AG20443 (cell line): Measurements from ENCODE around the gene FRYL.
"Not testable (repeated sequence)": the region's sequence is repeated elsewhere in the genome, so short reads cannot be mapped to it uniquely, and the experiment has no call there.

ENCODE experiments used
- DNase-seq: peaks from one replicate; pipeline ENCODE4 v3.0.0; 2012; ENCODE audit warnings: low spot score, mixed read lengths

The FRYL gene

DNA sequence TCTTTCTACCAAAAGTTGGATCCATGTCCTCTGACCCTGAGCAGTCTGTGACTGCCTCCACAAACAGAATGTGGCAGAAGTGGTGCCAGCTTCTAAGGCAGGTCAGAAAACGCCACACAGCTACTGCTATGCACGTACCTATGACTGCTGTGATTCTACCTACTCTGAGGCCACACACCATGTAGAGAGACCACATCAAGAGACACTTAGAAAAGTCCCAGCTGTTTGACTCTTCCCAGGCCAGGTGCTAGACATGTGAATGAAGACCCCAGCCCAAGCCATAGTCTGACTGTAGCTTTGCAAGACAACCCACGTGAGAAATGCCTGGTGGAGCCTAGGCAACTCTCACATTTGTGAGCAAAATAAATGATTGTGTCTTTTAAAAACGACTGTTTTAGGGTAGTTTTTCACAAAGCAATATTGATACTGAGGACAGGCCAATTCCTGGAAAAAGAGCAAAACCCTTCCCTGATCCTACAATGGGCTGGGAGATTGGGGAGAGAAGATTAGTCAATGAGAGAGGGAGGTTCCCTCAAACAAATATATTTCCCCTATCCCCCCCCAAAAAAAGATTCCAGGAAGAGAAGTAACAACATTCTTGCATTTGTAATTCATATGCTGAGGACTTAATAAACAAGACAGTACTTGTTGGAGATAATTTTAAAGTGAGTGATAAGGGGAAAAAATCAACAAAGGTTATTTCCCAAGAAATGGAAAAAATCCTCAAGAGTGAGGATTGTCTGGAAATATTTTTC is 33.3 kb downstream of the FRYL start:
- DNase-seq: no peak

DNA sequence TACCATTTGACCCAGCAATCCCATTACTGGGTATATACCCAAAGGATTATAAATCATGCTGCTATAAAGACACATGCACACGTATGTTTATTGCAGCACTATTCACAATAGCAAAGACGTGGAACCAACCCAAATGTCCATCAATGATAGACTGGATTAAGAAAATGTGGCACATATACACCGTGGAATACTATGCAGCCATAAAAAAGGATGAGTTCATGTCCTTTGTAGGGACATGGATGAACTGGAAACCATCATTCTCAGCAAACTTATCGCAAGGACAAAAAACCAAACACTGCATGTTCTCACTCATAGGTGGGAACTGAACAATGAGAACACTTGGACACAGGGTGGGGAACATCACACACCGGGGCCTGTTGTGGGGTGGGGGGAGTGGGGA is 34.9 kb downstream of the FRYL start:
- not testable (repeated sequence) for DNase-seq

DNA sequence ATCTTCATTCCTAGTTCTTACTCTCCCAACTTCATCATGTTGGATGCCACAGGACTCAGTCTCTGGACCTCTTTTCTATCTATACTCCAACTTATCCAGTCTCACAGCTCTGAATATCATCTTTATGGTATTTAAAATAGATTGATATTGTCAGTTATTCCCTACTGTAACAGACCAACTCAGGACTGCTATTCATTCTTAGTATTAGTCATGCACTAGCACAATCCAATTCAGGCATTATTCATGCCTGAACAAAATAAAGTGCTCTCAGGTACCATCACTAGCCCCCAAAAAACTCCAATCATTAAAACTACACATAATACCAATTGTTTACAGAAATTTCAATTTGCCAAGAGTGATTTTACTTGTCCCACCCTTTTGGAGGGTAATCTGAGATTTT is 37.7 kb downstream of the FRYL start:
- DNase-seq: peak; percentile 16

DNA sequence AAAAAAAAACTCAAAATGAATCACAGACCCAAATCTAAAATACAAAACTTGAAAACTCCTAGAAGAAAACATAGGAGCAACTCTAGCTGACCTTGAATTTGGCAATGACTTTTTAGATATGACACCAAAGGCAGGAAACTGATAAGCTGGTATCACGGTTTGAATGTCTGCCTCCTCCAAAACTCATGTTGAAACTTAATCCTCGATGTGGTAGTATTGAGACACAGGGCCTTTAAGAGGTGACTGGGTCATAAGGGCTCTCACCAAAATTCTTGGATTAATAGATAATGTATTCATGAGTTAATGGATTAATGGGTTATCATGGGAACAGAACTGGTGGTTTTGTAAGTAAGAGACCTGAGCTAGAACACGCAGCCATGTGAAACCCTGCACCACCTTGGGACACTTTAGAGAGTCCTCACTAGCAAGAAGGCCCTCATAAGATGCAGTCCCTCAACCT is 40.5 kb downstream of the FRYL start:
- no peak for DNase-seq

DNA sequence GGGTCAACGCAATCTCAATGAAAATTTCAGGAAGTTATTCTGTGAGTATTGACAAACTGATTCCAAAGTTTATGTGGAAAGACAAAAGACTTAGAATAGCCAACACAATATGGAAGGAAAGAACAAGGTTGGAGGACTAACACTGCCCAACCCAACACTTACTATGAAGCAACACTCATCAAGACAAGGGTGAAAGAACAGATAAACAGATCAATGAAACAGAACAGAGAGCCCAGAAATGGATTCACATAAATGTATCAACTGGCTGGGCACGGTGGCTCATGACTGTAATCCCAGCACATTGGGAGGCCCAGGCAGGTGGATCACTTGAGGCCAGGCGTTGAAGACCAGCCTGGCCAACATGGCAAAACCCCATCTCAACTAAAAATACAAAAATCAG is 41.2 kb downstream of the FRYL start:
- DNase-seq: no peak

DNA sequence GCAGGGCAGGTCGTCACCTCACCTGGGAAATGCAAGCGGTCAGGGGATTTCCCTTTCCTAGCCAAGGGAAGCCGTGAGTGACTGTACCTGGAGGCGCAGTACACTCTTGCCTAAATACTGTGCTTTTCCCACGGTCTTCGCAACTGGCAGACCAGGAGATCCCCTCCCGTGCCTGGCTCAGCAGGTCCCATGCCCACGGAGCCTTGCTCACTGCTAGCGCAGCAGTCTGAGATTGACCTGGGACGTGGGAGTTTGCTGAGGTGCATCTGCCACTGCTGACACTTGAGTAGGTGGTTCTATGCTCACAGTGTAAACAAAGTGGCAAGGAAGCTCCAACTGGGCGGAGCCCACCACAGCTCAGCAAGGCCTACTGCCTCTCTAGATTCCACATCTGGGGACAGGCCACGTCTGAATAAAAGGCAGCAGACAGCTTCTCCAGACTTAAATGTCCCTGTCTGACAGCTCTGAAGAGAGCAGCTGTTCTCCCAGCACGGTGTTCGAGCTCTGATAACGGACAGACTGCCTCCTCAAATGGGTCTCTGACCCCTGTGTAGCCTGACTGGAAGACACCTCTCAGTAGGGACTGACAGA is 51.1 kb downstream of the FRYL start:
- DNase-seq: not testable (repeated sequence)

DNA sequence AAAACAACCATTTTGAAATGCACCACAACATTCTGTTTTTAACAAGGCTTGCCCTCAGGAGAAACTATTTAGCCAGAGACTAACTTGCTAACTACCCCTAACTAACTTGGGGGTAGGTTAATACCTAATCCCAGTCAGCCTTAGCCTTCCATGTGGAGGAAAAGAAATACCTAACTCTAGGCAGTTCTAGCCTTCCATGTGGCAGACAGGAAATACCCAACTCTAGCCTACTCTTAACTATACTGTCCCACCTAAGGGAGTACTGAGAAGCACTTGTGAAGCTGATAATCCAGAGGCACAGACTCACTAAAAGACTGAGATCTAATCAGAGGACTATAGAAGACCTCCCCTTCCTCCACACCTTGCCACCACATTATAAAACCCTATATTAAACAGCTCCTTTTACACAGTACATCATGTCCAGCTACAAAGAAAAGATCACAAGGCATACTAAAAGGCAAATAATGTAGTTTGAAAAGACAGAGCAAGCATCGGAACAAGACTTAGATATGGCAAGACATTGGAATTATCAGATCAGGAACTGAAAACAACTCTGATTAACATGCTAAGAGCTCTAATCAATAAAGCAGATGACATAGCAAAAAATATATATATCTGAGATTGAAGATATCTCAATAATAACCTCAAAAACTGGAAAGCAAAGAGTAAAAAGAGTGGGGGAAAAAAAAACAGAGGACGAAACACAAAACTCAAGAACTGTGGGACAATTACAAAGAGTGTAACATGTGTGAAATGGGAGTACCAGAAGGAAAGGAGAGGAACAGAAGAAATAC is 52.2 kb downstream of the FRYL start:
- DNase-seq: no peak

DNA sequence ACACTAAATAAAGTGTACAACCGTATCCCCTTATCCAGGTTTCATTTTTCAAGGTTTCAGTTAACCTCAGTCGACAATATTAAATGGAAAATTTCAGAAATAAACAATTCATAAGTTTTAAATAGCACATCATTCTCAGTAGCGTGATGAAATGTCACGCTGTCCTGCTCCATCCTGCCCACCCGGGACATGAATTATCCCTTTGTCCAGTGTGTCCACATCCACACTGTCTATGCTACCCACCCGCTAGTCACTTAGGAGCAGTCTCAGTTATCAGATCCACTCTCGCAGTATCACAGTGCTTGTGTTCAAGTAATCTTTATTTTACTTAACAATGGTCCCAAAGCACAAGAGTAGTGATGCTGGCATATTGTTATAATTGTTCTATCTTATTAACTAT is 54.7 kb downstream of the FRYL start:
- no peak for DNase-seq

DNA sequence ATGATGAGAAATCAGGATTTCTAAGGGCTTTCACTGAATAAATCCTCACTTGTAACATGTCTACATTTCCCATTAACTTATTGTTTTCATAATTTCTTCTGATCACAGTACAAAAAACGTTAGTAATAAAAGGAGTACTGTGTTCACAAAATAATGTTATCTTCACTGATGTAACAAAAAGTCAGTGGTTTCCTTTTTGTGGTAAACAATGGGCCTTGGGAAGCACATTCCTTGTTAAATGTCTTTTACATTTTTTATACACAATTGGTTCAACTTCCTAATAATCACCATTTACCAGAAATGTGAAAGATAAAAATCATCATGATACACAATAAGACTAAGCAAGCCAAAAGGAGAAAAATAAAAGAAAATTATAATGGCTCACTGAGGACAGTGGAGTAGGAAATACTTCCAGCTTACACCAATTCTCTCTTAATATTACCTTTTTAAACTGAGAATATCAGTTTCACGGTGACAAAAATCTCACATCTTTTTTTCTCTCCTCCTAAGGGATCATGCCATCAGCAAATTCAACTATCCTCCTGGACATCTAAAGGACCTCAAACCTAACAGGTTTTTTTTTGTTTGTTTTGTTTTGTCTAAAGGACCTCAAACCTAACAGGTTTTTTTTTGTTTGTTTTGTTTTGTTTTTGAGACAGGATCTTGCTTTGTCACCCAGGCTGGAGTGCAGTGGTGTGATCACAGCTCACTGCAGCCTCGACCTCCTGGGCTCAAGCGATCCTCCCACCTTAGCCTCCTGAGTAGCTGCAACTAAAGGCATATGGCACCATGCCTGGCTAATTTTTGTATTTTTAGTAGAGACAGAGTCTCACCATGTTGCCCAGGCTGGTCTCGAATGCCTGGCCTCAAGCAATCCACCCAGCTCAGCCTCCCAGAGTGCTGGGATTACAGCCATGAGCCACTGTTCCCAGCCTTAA is 57.3 kb downstream of the FRYL start:
- DNase-seq: no peak

DNA sequence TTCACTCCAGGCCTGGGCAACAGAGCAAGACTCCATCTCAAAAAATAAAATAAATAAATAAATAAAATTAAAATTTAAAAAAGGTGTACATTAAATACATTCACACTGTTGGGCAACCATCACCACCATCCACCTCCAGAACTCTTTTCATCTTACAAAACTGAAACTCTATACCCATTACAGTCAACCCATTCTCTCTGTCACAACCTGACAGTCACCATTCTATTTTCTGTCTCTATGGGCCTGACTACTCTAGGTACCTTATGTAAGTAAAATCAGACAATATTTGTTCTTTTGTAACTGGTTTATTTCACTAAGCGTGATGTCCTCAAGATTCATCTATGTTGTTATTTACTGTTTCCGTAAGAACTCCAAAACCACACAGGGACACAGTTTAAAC is 59.6 kb downstream of the FRYL start:
- no peak for DNase-seq

DNA sequence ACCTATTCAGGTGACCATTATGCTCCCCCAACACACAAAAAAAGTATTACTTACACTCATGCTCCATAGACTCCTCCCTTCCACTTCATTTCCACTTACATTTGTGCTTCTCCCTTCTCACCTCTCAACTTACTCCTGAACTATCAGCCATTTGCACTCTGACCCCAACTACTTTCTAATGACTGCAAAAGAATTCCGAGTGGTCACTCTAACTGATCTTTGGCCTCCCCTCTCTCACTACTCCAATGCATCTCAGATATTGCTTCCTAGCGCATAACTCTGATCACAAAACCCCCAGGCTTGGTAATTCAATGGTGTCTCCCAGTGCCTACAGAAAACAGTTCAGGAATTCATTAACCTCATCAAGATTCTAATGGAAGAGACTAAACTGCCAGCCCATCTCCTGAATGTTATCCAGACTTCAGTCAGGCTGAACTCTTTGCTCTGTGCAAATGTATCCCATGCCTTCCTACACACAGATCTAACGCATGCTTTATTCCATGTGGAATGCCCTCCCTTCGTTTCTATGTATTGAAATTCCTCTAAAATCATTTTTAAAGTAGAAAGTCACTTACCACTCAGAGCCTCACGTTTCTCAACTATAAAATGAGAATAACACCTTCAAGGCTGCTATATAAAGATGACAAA is 61.1 kb downstream of the FRYL start:
- DNase-seq: no peak

DNA sequence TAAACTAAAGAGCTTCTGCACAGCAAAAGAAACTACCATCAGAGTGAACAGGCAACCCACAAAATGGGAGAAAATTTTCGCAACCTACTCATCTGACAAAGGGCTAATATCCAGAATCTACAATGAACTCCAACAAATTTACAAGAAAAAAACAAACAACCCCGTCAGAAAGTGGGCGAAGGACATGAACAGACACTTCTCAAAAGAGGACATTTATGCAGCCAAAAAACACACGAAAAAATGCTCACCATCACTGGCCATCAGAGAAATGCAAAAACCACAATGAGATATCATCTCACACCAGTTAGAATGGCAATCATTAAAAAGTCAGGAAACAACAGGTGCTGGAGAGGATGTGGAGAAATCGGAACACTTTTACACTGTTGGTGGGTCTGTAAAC is 63.8 kb downstream of the FRYL start:
- DNase-seq: not testable (repeated sequence)

DNA sequence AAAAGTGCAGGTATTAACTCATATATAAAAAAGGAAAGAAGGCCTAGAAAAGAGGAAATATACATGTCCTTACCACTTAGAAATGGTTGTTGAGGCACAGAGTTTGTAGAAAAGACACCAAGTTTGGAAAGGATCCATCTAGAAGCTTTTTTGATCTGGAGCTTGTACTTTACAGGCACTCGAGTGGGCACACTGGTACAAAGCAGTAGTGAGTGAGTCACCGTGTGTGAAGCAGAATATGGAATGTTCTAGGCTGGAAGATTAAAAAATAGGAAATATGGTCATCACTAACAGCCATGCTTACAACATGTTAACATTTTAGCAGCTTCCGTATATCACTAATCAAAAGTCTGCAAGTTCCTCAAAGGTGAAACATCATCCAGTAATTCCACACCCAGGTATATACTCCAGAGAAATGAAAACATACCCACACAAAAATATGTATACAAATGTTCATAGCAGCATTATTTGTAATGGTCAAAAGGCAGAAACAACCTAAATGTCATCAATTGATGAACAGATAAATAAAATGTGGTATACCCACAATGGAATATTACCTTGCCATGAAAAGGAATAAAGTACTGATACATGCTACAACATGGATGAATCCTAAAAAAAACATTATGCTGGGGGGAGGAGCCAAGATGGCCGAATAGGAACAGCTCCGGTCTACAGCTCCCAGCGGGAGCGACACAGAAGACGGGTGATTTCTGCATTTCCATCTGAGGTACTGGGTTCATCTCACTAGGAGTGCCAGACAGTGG is 69.5 kb downstream of the FRYL start:
- DNase-seq: no peak

DNA sequence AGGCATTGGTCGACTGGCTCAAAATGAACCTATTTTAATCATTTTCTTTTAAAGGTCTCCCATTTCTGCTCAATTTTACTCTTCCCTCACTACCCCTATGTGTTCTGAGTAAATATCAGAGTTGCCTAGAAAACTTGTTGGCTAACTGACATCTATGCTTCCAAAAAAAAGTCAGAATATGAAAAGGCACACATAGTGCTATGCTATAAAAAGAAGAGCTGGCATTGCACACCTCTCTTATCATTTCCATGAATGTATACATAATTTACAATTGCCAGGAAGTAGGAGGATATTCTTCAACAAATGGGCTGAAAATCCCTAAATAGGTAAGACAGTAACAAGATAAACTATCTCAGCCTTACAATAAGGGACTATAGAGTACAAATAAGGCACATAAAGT is 70.2 kb downstream of the FRYL start:
- DNase-seq: no peak

DNA sequence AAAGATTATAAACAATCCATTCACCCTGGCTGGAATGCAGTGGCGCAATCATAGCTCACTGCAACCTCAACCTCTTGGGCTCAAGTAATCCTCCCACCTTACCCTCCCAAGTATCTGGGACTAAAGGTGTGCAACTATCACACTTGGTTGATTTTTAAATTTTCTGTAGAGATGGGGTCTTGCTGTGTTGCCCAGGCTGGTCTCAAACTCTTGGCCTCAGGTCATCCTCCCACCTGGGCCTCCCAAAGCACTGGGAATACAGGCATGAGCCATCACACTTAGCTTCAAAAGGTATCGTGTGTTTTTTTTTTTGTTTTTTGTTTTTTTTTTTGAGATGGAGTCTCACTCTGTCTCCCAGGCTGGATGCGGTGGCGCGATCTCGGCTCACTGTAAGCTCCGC is 71.5 kb downstream of the FRYL start:
- DNase-seq: no peak

DNA sequence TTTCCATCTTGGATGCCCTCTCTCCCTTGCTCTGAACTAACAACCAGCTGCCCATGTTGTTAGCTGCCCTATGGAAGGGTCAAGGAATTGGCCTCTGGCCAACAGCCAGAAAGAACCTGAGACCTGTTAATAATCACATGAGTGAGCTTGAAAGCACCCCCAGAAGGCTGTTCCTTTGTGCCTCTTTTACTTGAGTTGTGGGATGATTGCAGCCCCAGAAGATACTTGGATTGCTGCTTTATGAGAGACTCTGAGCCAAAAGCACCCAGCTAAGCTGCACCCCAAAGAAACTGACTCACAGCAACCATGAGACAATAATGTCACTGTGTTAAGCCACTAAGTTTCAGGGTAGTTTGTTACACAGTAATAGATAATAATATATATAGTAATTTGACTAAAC is 73.3 kb downstream of the FRYL start:
- no peak for DNase-seq

DNA sequence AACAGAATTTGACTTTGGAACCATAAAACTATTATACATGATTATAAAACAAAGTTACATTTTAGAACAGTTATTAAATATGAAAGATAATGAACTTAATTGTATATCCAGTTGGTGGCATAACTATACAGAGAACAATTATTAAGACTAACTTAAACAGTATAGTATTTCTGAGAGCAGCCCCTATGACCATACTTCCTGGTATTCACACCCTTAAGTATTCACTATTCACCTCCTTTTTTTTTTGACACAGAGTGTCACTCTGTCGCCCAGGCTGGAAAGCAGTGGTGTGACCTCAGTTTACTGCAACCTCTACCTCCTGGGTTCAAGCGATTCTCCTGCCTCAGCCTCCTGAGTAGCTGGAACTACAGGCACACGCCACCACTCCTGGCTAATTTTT is 74.5 kb downstream of the FRYL start:
- DNase-seq: no peak

DNA sequence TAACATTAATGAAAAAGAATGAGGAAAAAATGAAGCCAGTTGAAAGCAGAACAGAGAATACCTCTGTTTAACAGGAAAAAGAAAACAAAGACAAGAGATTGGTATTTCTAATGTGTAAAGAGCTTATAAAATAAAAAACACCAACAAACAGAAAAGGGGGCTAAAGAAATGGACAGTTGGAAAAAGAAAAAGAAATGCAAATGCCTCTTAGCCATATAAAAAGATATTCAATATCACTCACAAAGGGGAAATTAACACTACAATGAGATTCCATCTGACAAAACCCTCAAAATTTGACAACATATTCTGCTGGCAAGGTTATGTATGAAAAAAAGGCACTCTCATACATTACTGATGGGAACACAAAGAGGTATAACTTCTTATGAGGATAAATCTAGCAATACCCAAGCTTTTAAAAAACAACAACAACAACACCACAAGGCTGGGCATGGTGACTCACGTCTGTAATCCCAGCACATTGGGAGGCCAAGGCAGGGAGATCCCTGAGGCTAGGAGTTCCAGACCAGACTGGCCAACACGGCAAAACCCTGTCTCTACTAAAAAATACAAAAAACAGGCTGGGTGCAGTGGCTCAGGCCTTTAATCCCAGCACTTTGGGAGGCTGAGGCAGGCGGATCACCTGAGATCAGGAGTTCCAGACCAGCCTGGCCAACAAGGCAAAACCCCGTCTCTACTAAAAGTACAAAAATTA is 75.8 kb downstream of the FRYL start:
- DNase-seq: no peak

DNA sequence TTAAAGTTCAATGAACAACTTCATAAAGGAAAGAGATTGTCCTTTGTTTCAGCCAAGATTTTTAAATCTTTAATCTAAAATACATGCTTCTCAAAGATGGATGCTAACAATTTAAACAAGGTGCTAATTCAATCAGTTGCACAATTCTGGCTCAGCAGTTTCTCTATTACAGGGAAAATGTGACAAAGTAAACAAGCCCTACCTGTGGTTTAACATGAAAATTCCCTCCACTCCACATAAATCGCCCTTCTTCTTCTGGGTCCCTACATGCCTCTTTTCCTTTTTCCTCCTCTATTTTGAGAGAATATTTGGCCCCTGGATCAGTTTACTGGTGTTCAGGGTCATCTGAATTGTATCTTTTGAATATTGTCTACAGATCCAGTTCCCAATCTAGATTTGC is 80.6 kb downstream of the FRYL start:
- no peak for DNase-seq
